ENCODE measurements around the gene BMP4.

DNA sequence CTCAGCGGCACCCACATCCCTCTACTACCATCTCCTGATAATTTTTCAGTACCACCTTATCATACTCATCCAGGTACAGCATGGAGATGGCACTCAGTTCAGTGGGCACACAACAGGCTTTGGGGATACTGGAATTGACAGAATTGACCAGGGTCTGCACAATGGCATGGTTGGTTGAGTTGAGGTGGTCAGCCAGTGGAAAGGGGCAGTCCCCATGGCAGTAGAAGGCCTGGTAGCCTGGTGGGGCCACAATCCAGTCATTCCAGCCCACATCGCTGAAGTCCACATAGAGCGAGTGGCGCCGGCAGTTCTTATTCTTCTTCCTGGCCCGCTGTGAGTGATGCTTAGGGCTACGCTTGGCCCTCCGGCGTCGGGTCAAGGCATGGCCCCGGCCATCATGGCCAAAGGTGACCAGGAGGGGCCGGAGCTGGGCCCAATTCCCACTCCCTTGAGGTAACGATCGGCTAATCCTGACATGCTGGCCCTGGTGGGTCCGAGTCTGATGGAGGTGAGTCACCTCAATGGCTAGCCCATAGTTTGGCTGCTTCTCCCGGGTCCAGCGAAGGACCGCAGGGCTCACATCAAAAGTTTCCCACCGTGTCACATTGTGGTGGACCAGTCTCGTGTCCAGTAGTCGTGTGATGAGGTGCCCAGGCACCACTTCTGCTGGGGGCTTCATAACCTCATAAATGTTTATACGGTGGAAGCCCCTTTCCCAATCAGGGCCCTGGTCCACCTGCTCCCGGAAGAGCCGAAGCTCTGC, 6.4 kb downstream of the BMP4 start:
- TF ChIP-seq, protein P1, sequence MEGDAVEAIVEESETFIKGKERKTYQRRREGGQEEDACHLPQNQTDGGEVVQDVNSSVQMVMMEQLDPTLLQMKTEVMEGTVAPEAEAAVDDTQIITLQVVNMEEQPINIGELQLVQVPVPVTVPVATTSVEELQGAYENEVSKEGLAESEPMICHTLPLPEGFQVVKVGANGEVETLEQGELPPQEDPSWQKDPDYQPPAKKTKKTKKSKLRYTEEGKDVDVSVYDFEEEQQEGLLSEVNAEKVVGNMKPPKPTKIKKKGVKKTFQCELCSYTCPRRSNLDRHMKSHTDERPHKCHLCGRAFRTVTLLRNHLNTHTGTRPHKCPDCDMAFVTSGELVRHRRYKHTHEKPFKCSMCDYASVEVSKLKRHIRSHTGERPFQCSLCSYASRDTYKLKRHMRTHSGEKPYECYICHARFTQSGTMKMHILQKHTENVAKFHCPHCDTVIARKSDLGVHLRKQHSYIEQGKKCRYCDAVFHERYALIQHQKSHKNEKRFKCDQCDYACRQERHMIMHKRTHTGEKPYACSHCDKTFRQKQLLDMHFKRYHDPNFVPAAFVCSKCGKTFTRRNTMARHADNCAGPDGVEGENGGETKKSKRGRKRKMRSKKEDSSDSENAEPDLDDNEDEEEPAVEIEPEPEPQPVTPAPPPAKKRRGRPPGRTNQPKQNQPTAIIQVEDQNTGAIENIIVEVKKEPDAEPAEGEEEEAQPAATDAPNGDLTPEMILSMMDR (IDR thresholded peaks at IDR 0.05), result no peak
- TF ChIP-seq TCF7L2 (IDR thresholded peaks at IDR 0.05; ENCODE audit: low read depth, low read length), result no peak
